ENCODE data around the gene ARSH. TPM values are rescaled to one million over a fixed set of nuclear protein-coding genes. Genes with fewer than 3 reads are reported as not detected.
"Not testable (repeated sequence)": the region's sequence is repeated elsewhere in the genome, so short reads cannot be mapped to it uniquely, and the experiment has no call there.

ARSH gene
- total RNA-seq, 4 donors from 2014 or later, result not detected

DNA sequence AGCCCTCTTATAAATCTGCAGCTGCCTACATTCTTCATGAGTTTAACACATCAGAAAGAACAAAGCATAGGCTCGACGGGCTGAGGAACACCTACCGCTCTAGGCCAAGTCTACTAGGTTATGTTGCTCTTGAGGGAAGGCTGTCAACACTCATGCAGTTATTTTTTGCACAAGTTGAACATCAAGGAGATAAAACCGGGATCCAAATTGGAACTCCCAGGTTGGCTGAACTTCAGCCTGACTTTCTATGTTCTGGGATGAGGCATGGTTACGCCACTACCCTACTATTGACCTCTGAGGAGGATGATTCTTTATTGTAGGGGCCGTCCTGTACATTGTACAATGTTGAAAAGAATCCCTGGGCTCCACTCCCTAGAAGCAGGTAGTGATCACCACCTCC, 37.3 kb upstream of the ARSH start:
- Histone ChIP-seq H3K27me3 (no peaks in the 10 kb centered on the region), H3K4me1 (no peaks in the 10 kb centered on the region), H3K9me3 (no peaks in the 10 kb centered on the region), H3K36me3 (no peaks in the 10 kb centered on the region), H3K27ac (no peak overlapping the region), H3K4me3 (no peak overlapping the region)
- no peak for DNase-seq
- 81% methylated on average over 6 of the region's 6 CpGs; no CpG with 5 or more reads in 1 of the 2 donors for WGBS, 2 donors (ENCODE audit: low coverage in 1 of 2)
- intact Hi-C loops (cut with DNase I; ENCODE audit: low total_unique reads), result no loop called here
- in situ Hi-C loops (cut with MboI; ENCODE audit: low pct_ligation_motif_present in 1 of 4, low pct_unique_long_range_greater_than_20kb in 1 of 4, low sequenced_read_pairs in 3 of 4), result no loop called here
- TF ChIP-seq, protein P1, sequence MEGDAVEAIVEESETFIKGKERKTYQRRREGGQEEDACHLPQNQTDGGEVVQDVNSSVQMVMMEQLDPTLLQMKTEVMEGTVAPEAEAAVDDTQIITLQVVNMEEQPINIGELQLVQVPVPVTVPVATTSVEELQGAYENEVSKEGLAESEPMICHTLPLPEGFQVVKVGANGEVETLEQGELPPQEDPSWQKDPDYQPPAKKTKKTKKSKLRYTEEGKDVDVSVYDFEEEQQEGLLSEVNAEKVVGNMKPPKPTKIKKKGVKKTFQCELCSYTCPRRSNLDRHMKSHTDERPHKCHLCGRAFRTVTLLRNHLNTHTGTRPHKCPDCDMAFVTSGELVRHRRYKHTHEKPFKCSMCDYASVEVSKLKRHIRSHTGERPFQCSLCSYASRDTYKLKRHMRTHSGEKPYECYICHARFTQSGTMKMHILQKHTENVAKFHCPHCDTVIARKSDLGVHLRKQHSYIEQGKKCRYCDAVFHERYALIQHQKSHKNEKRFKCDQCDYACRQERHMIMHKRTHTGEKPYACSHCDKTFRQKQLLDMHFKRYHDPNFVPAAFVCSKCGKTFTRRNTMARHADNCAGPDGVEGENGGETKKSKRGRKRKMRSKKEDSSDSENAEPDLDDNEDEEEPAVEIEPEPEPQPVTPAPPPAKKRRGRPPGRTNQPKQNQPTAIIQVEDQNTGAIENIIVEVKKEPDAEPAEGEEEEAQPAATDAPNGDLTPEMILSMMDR (IDR thresholded peaks at IDR 0.05), result no peak
- TF ChIP-seq POLR2A (IDR thresholded peaks at IDR 0.05) (no peak), POLR2AphosphoS5 (IDR thresholded peaks at IDR 0.05) (no peak), EP300 (IDR thresholded peaks at IDR 0.05; ENCODE audit: low read depth) (no peak)

DNA sequence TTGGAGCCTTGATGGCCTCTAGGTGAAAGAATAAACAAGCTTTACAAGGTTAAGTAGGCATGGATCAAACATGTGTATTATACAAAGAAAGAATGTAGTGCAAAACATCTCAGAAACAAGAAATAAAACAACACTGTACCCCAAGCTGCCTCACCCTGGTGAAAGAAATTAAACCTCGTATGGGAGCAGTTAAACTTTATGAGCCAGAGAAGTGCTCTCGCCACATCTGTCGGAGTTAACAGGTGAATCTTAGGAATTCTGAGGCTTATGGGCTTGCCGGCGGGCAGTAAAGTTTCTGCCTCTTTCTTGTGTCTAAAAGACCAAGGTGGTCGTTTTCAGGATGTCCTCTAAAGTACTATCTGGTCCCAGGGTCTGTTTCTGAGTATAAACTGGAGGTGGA, 34.0 kb upstream of the ARSH start:
- no peaks in the 10 kb centered on the region for H3K27me3 ChIP-seq
- TF ChIP-seq EP300 (IDR thresholded peaks at IDR 0.05; ENCODE audit: low read depth) (no peak), POLR2A (IDR thresholded peaks at IDR 0.05) (no peak), POLR2AphosphoS5 (IDR thresholded peaks at IDR 0.05) (no peak)
- TF ChIP-seq, protein P1 (IDR thresholded peaks at IDR 0.05), result no peak
- intact Hi-C loops (cut with DNase I; ENCODE audit: low total_unique reads), result no loop called here
- no peak overlapping the region for H3K27ac ChIP-seq
- H3K4me1 ChIP-seq, result no peaks in the 10 kb centered on the region
- in situ Hi-C loops (cut with MboI; ENCODE audit: low pct_ligation_motif_present in 1 of 4, low pct_unique_long_range_greater_than_20kb in 1 of 4, low sequenced_read_pairs in 3 of 4), result no loop called here
- DNase-seq, result no peak
- 62 to 77% methylated on average over 3 to 6 of the region's 6 CpGs for WGBS, 2 donors (ENCODE audit: low coverage in 1 of 2)
- H3K36me3 ChIP-seq, result no peaks in the 10 kb centered on the region
- no peaks in the 10 kb centered on the region for H3K9me3 ChIP-seq
- H3K4me3 ChIP-seq, result no peak overlapping the region

GRCh38 chrX:2974961-2975360, 31.4 kb upstream of the ARSH start:
- WGBS, 2 donors (ENCODE audit: low coverage in 1 of 2), result 83 to 90% methylated on average over 1 of the region's 1 CpG
- Histone ChIP-seq H3K36me3 (no peaks in the 10 kb centered on the region), H3K27me3 (no peaks in the 10 kb centered on the region), H3K4me3 (no peak overlapping the region), H3K4me1 (no peaks in the 10 kb centered on the region), H3K9me3 (no peaks in the 10 kb centered on the region), H3K27ac (no peak overlapping the region)
- intact Hi-C loops (cut with DNase I; ENCODE audit: low total_unique reads), result no loop called here
- TF ChIP-seq, protein P1 (IDR thresholded peaks at IDR 0.05), result no peak
- TF ChIP-seq POLR2A (IDR thresholded peaks at IDR 0.05), result no peak
- TF ChIP-seq POLR2AphosphoS5 (IDR thresholded peaks at IDR 0.05), result no peak
- no peak for TF ChIP-seq EP300 (IDR thresholded peaks at IDR 0.05; ENCODE audit: low read depth)
- no peak for DNase-seq
- in situ Hi-C loops (cut with MboI; ENCODE audit: low pct_ligation_motif_present in 1 of 4, low pct_unique_long_range_greater_than_20kb in 1 of 4, low sequenced_read_pairs in 3 of 4), result no loop called here

- H3K27ac ChIP-seq; H3K4me3 ChIP-seq; H3K9me3 ChIP-seq; in situ Hi-C loops (cut with MboI; ENCODE audit: low pct_ligation_motif_present in 1 of 4, low pct_unique_long_range_greater_than_20kb in 1 of 4, low sequenced_read_pairs in 3 of 4); intact Hi-C loops (cut with DNase I; ENCODE audit: low total_unique reads); H3K36me3 ChIP-seq; DNase-seq; H3K27me3 ChIP-seq; H3K4me1 ChIP-seq: not testable (repeated sequence)
- 64 to 89% methylated on average over 2 to 4 of the region's 4 CpGs for WGBS, 2 donors (ENCODE audit: low coverage in 1 of 2)
These were observed 27.7 kb upstream of the ARSH start for GRCh38 chrX:2978639-2979038.

GRCh38 chrX:2984342-2984741, 22.0 kb upstream of the ARSH start:
- intact Hi-C loops (cut with DNase I; ENCODE audit: low total_unique reads) (no loop called here), in situ Hi-C loops (cut with MboI; ENCODE audit: low pct_ligation_motif_present in 1 of 4, low pct_unique_long_range_greater_than_20kb in 1 of 4, low sequenced_read_pairs in 3 of 4) (no loop called here)
- no peak for DNase-seq
- Histone ChIP-seq H3K4me3 (no peak overlapping the region), H3K4me1 (no peaks in the 10 kb centered on the region), H3K27me3 (no peaks in the 10 kb centered on the region), H3K27ac (no peak overlapping the region), H3K36me3 (no peaks in the 10 kb centered on the region), H3K9me3 (no peaks in the 10 kb centered on the region)
- WGBS, 2 donors (ENCODE audit: low coverage in 1 of 2), result 91% methylated on average over 4 of the region's 4 CpGs; no CpG with 5 or more reads in 1 of the 2 donors
- no peak for TF ChIP-seq POLR2A (IDR thresholded peaks at IDR 0.05)
- TF ChIP-seq EP300 (IDR thresholded peaks at IDR 0.05; ENCODE audit: low read depth), result no peak
